ENCODE measurements around the gene MYRIP.

Gene MYRIP

DNA sequence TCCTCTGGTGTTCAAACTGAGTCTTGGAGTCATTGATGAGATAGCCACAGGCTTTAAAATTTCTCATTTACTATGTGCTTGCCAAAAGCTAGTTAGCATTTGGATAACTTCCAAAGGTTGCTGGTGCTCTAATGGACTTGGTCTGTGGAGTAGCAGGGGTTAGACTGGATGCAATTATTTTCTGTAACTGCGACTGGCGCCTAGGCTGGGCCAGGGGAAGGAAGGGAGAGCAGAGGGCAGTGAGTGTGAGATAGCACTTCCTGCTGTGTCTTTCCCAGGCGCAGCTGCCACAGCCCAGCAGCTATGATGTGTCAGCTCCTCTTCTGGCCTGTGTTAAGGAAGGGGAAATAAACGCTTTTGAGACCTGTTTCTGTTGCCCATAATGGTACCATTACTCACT lies 98.6 kb downstream of the MYRIP start:
- H3K4me3 ChIP-seq (ENCODE audit: low read length): no peak overlapping the region
- no peak overlapping the region for H3K9ac ChIP-seq (ENCODE audit: low read length)
- no peak overlapping the region for H3K27ac ChIP-seq (ENCODE audit: low read length)
- TF ChIP-seq, protein P1, sequence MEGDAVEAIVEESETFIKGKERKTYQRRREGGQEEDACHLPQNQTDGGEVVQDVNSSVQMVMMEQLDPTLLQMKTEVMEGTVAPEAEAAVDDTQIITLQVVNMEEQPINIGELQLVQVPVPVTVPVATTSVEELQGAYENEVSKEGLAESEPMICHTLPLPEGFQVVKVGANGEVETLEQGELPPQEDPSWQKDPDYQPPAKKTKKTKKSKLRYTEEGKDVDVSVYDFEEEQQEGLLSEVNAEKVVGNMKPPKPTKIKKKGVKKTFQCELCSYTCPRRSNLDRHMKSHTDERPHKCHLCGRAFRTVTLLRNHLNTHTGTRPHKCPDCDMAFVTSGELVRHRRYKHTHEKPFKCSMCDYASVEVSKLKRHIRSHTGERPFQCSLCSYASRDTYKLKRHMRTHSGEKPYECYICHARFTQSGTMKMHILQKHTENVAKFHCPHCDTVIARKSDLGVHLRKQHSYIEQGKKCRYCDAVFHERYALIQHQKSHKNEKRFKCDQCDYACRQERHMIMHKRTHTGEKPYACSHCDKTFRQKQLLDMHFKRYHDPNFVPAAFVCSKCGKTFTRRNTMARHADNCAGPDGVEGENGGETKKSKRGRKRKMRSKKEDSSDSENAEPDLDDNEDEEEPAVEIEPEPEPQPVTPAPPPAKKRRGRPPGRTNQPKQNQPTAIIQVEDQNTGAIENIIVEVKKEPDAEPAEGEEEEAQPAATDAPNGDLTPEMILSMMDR (IDR thresholded peaks at IDR 0.05; ENCODE audit: low read depth, low read length): no peak
- TF ChIP-seq EZH2phosphoT487 (IDR thresholded peaks at IDR 0.05; ENCODE audit: low read depth): no peak
- no peaks in the 10 kb centered on the region for H3K27me3 ChIP-seq (ENCODE audit: low read depth, low read length)
- H3K9me3 ChIP-seq (ENCODE audit: insufficient read depth, low read length): no peaks in the 10 kb centered on the region
- H3K79me2 ChIP-seq (ENCODE audit: low read length): no peaks in the 10 kb centered on the region
- H2AFZ ChIP-seq (ENCODE audit: low read depth, low read length): 0 out of 2 replicates have a peak overlapping the region, but pooled peaks have one; percentile 12
- no peaks in the 10 kb centered on the region for H3K36me3 ChIP-seq (replicated peaks; ENCODE audit: low read depth, low read length)
- no peaks in the 10 kb centered on the region for H4K20me1 ChIP-seq (ENCODE audit: insufficient read depth, low read length)
- H3K4me1 ChIP-seq (ENCODE audit: low read length): peaks cover 3% of the 10 kb centered on the region; the same call in 1 of the 2 replicates
- no peak overlapping the region for H3K4me2 ChIP-seq (ENCODE audit: low read length)

- Histone ChIP-seq H3K4me1 (ENCODE audit: low read length) (peaks cover 3% of the 10 kb centered on the region; the same call in 1 of the 2 replicates), H3K27me3 (ENCODE audit: low read depth, low read length) (no peaks in the 10 kb centered on the region), H3K27ac (ENCODE audit: low read length) (no peak overlapping the region), H3K36me3 (replicated peaks; ENCODE audit: low read depth, low read length) (no peaks in the 10 kb centered on the region), H3K9ac (ENCODE audit: low read length) (no peak overlapping the region), H3K4me2 (ENCODE audit: low read length) (no peak overlapping the region), H3K4me3 (ENCODE audit: low read length) (no peak overlapping the region), H3K79me2 (ENCODE audit: low read length) (no peaks in the 10 kb centered on the region), H3K9me3 (ENCODE audit: insufficient read depth, low read length) (no peaks in the 10 kb centered on the region), H2AFZ (ENCODE audit: low read depth, low read length) (no peak overlapping the region), H4K20me1 (ENCODE audit: insufficient read depth, low read length) (no peaks in the 10 kb centered on the region)
- TF ChIP-seq, protein P1 (IDR thresholded peaks at IDR 0.05; ENCODE audit: low read depth, low read length): no peak
- TF ChIP-seq EZH2phosphoT487 (IDR thresholded peaks at IDR 0.05; ENCODE audit: low read depth): no peak
Measured at GRCh38 chr3:39910135-39910534, 100.7 kb downstream of the MYRIP start.

- Histone ChIP-seq H3K27ac (ENCODE audit: low read length) (no peak overlapping the region), H3K79me2 (ENCODE audit: low read length) (no peaks in the 10 kb centered on the region), H3K36me3 (replicated peaks; ENCODE audit: low read depth, low read length) (no peaks in the 10 kb centered on the region), H3K9ac (ENCODE audit: low read length) (no peak overlapping the region), H3K27me3 (ENCODE audit: low read depth, low read length) (no peaks in the 10 kb centered on the region), H3K4me1 (ENCODE audit: low read length) (peaks cover 3% of the 10 kb centered on the region; the same call in 1 of the 2 replicates), H3K9me3 (ENCODE audit: insufficient read depth, low read length) (no peaks in the 10 kb centered on the region), H4K20me1 (ENCODE audit: insufficient read depth, low read length) (no peaks in the 10 kb centered on the region), H3K4me3 (ENCODE audit: low read length) (no peak overlapping the region), H3K4me2 (ENCODE audit: low read length) (no peak overlapping the region), H2AFZ (ENCODE audit: low read depth, low read length) (no peak overlapping the region)
- TF ChIP-seq, protein P1 (IDR thresholded peaks at IDR 0.05; ENCODE audit: low read depth, low read length): no peak
- no peak for TF ChIP-seq EZH2phosphoT487 (IDR thresholded peaks at IDR 0.05; ENCODE audit: low read depth)
Measured at GRCh38 chr3:39910826-39911464, 101.5 kb downstream of the MYRIP start.

GRCh38 chr3:39911465-39912309 lies 102.3 kb downstream of the MYRIP start:
- H3K79me2 ChIP-seq (ENCODE audit: low read length): no peaks in the 10 kb centered on the region
- H3K27ac ChIP-seq (ENCODE audit: low read length): no peak overlapping the region
- no peaks in the 10 kb centered on the region for H3K27me3 ChIP-seq (ENCODE audit: low read depth, low read length)
- H3K4me3 ChIP-seq (ENCODE audit: low read length): no peak overlapping the region
- TF ChIP-seq, protein P1 (IDR thresholded peaks at IDR 0.05; ENCODE audit: low read depth, low read length): no peak
- no peak for TF ChIP-seq EZH2phosphoT487 (IDR thresholded peaks at IDR 0.05; ENCODE audit: low read depth)
- H3K36me3 ChIP-seq (replicated peaks; ENCODE audit: low read depth, low read length): no peaks in the 10 kb centered on the region
- H4K20me1 ChIP-seq (ENCODE audit: insufficient read depth, low read length): no peaks in the 10 kb centered on the region
- H3K9ac ChIP-seq (ENCODE audit: low read length): no peak overlapping the region
- H3K4me2 ChIP-seq (ENCODE audit: low read length): no peak overlapping the region
- H2AFZ ChIP-seq (ENCODE audit: low read depth, low read length): no peak overlapping the region
- H3K4me1 ChIP-seq (ENCODE audit: low read length): peaks cover 5% of the 10 kb centered on the region
- no peaks in the 10 kb centered on the region for H3K9me3 ChIP-seq (ENCODE audit: insufficient read depth, low read length)

Measured in OCI-LY3 (cell line).